ENCODE data around the gene ARHGEF16.

Gene ARHGEF16

DNA sequence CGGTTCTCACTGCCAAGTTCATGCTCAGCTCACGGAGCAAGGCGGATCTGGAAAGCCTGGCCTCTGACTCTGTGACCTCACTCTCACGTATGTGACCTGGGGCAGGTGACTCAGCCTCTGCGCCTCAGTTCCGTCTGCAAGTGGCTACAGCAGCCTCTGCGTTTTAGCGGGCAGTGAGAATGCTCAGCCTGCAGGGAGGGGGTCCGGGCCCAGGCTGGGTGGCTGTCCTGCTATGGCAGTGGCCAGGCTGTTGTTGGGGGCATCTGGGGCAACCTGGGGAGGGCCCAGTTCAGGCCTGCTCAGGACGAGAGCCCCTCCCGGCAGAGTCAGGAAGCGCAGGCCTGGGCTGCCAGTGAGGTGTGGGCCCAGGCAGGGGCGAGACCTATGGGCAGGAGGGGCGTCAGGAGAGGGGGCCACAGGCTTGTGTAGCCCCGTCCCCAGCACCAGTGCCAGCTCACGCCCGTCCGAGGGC, 27.9 kb downstream of the ARHGEF16 start:
- no peaks in the 10 kb centered on the region for H4K20me1 ChIP-seq (ENCODE audit: insufficient read depth, low read length)
- H3K36me3 ChIP-seq (replicated peaks; ENCODE audit: insufficient read depth, low read length), result no peaks in the 10 kb centered on the region
- H3K9ac ChIP-seq (ENCODE audit: low read length), result no peak overlapping the region
- H3F3A ChIP-seq (ENCODE audit: insufficient read depth, low read length), result no peaks in the 10 kb centered on the region
- H3K4me3 ChIP-seq (ENCODE audit: low read length), result no peak overlapping the region
- no peak overlapping the region for H3K27ac ChIP-seq (ENCODE audit: low read length)
- H3K27me3 ChIP-seq (replicated peaks; ENCODE audit: insufficient read depth, low read length), result peaks cover 64% of the 10 kb centered on the region
- DNase-seq, result no peak
- no peak overlapping the region for H2AFZ ChIP-seq (ENCODE audit: low read length)
- no peaks in the 10 kb centered on the region for H3K9me2 ChIP-seq (replicated peaks; ENCODE audit: insufficient read depth, low read length)
- no peaks in the 10 kb centered on the region for H3K9me3 ChIP-seq (replicated peaks; ENCODE audit: insufficient read depth, low read length)
- no peaks in the 10 kb centered on the region for H3K4me1 ChIP-seq (ENCODE audit: low read length)
- no peak overlapping the region for H3K4me2 ChIP-seq (ENCODE audit: low read depth, low read length)
- no peaks in the 10 kb centered on the region for H3K79me2 ChIP-seq (ENCODE audit: low read length)
- TF ChIP-seq, protein P1, sequence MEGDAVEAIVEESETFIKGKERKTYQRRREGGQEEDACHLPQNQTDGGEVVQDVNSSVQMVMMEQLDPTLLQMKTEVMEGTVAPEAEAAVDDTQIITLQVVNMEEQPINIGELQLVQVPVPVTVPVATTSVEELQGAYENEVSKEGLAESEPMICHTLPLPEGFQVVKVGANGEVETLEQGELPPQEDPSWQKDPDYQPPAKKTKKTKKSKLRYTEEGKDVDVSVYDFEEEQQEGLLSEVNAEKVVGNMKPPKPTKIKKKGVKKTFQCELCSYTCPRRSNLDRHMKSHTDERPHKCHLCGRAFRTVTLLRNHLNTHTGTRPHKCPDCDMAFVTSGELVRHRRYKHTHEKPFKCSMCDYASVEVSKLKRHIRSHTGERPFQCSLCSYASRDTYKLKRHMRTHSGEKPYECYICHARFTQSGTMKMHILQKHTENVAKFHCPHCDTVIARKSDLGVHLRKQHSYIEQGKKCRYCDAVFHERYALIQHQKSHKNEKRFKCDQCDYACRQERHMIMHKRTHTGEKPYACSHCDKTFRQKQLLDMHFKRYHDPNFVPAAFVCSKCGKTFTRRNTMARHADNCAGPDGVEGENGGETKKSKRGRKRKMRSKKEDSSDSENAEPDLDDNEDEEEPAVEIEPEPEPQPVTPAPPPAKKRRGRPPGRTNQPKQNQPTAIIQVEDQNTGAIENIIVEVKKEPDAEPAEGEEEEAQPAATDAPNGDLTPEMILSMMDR (IDR thresholded peaks at IDR 0.05; ENCODE audit: low read length), result peak; percentile 20; the same call in 1 of the 2 replicates
- no peak for TF ChIP-seq EZH2 (optimal IDR thresholded peaks at IDR 0.05; ENCODE audit: low read depth, low read length)

DNA sequence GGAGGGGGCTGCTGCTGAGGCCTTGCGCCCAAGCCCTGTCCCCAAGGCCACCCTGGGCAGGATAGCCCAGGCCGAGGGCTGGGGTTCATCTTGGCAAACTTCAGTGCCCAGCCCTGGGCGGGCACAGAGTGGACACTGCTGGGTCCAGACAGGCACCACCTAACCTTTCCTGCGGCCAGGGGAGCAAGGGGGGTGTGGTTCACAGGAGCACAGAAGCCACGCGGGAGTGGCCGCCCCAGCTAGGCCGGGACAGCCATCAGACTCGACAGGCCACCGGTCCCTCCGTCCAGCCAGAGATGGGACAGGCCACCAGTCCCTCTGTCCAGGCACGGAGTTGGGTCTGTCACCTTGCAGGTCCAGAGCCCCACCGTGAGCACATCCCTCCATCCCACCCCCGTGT, 28.9 kb downstream of the ARHGEF16 start:
- no peak overlapping the region for H3K27ac ChIP-seq (ENCODE audit: low read length)
- TF ChIP-seq, protein P1 (IDR thresholded peaks at IDR 0.05; ENCODE audit: low read length), result no peak
- TF ChIP-seq EZH2phosphoT487 (IDR thresholded peaks at IDR 0.05; ENCODE audit: low read length) (no peak), EZH2 (optimal IDR thresholded peaks at IDR 0.05; ENCODE audit: low read depth, low read length) (no peak)

DNA sequence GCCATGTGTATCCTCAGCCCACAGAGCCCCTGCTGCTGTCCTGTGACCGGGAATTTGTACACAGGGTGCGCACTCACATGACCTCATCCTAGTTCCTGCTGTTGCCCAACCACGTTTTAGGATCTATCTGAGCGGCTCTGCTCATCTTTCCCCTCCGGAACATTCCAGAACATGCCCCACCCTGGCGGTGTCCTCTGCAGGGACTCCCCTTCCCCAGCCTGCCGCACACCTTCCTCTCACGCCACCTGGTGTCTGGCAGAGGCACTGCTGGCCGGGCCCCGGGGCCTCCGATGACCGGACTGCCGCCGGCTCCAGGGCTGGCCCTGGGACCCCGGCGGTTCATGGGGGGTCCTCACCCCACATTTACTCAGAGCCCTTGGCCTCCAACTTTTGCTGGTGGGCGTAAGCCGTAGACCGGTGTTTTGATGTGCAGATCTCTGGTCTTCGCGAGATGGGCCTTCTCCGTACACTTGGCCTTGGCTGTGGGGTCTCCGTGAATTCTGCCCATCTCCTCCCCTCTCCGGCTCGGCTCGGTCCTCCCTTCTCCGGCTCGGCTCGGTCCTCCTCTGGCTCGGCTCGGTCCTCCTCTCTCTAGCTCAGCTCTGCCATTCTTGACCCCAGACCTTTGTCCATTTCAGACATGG, 29.5 kb downstream of the ARHGEF16 start:
- Histone ChIP-seq H3K79me2 (ENCODE audit: low read length) (no peaks in the 10 kb centered on the region), H3K4me3 (ENCODE audit: low read length) (no peak overlapping the region), H3K9me3 (replicated peaks; ENCODE audit: insufficient read depth, low read length) (no peaks in the 10 kb centered on the region), H3K27me3 (replicated peaks; ENCODE audit: insufficient read depth, low read length) (peaks cover 69% of the 10 kb centered on the region), H4K20me1 (ENCODE audit: insufficient read depth, low read length) (no peaks in the 10 kb centered on the region), H3K9me2 (replicated peaks; ENCODE audit: insufficient read depth, low read length) (no peaks in the 10 kb centered on the region), H3K4me1 (ENCODE audit: low read length) (no peaks in the 10 kb centered on the region), H3K36me3 (replicated peaks; ENCODE audit: insufficient read depth, low read length) (no peaks in the 10 kb centered on the region), H3K9ac (ENCODE audit: low read length) (no peak overlapping the region), H3K4me2 (ENCODE audit: low read depth, low read length) (no peak overlapping the region), H2AFZ (ENCODE audit: low read length) (no peak overlapping the region), H3F3A (ENCODE audit: insufficient read depth, low read length) (no peaks in the 10 kb centered on the region), H3K27ac (ENCODE audit: low read length) (no peak overlapping the region)
- peak; percentile 23 for DNase-seq
- TF ChIP-seq EZH2 (optimal IDR thresholded peaks at IDR 0.05; ENCODE audit: low read depth, low read length), result no peak
- TF ChIP-seq, protein P1 (IDR thresholded peaks at IDR 0.05; ENCODE audit: low read length), result peak; percentile 81

More for the DNA sequence above, 28.9 kb downstream of the ARHGEF16 start:
- no peaks in the 10 kb centered on the region for H3K4me1 ChIP-seq (ENCODE audit: low read length)
- peaks cover 68% of the 10 kb centered on the region for H3K27me3 ChIP-seq (replicated peaks; ENCODE audit: insufficient read depth, low read length)
- no peaks in the 10 kb centered on the region for H3K36me3 ChIP-seq (replicated peaks; ENCODE audit: insufficient read depth, low read length)
- no peaks in the 10 kb centered on the region for H4K20me1 ChIP-seq (ENCODE audit: insufficient read depth, low read length)
- no peaks in the 10 kb centered on the region for H3K9me3 ChIP-seq (replicated peaks; ENCODE audit: insufficient read depth, low read length)
- no peak overlapping the region for H3K4me2 ChIP-seq (ENCODE audit: low read depth, low read length)
- H3K9ac ChIP-seq (ENCODE audit: low read length), result no peak overlapping the region
- no peaks in the 10 kb centered on the region for H3K9me2 ChIP-seq (replicated peaks; ENCODE audit: insufficient read depth, low read length)
- H2AFZ ChIP-seq (ENCODE audit: low read length), result no peak overlapping the region
- H3K79me2 ChIP-seq (ENCODE audit: low read length), result no peaks in the 10 kb centered on the region
- H3F3A ChIP-seq (ENCODE audit: insufficient read depth, low read length), result no peaks in the 10 kb centered on the region
- H3K4me3 ChIP-seq (ENCODE audit: low read length), result no peak overlapping the region
- DNase-seq, result no peak
